Muscle of back (tissue), 11 donors: ENCODE results near the gene NR0B1. TPM values are rescaled to one million over a fixed set of nuclear protein-coding genes. Genes with fewer than 3 reads are reported as not detected.

Experiments
- DNase-seq, 3 donors: peaks; one replicate each; pipeline versions ENCODE4 v3.0.0 to v3.0.0-alpha.2; 2013
- polyA plus RNA-seq, 10 donors: library from polyadenylated mRNA; unstranded; fragments of 120-200 nt; gene quantifications; one replicate each; pipeline ENCODE4 v1.2.1, GENCODE V29; 2013; ENCODE audit not compliant: insufficient read length in 10 of 10

Gene NR0B1
- polyA plus RNA-seq, 10 donors: 0.12 to 0.52 (median 0.22) TPM

DNA sequence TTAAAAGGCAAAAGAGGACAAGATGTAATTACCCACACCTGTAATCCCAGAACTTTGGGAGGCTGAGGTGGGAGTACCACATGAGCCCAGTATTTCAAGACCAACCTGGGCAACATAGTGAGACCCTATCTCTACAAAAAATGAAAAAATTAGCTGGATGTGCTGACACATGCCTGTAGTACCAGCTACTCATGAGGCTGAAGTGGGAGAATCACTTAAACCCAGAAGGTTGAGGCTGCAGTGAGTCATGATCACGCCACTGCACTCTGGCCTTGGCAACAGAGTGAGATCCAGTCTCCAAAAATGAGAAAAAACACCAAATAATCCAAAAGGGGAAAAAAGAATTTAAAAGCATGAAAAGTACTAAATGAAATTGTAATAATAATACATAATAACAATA is 30.8 kb downstream of the NR0B1 start:
- no peak for DNase-seq

DNA sequence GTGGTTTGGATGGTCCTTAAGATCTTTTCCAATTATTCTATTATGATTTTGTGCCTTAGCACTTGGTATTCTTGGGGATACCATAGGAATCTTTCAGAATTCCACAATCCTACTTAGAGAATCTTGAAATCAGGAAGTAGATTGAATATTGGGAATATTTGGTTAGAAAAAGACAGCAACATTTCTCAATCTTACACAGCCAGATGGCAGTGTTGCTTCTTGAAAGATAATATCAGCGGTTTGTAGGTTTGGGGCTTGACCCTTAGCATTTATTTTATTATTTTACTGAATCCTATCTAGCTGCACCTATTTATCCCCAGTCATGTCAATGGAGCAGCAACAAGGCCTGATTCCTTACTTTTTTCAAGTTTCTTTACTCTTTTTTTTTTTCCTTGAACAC is 33.7 kb downstream of the NR0B1 start:
- peak in 2 of 3 donors; percentile 2 to 6 for DNase-seq

DNA sequence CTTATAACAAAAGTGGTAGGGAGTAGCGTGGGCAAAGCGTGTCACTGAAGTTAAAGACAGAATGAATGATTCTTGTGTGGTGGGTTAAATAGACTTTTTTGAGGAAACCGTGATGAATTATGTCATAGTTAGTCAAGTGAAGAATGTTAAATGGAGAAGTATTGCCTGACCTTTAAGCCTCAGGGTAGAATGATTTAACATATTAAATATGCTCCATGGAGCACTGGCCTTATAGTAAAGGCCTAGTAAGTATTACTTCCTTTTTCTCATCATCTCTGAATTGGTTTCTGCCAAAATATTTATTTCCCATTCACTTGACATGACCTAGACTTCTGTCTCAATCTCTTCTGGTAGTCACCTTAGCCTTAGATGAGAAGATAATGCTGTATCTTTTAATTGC is 38.6 kb downstream of the NR0B1 start:
- no peak for DNase-seq

DNA sequence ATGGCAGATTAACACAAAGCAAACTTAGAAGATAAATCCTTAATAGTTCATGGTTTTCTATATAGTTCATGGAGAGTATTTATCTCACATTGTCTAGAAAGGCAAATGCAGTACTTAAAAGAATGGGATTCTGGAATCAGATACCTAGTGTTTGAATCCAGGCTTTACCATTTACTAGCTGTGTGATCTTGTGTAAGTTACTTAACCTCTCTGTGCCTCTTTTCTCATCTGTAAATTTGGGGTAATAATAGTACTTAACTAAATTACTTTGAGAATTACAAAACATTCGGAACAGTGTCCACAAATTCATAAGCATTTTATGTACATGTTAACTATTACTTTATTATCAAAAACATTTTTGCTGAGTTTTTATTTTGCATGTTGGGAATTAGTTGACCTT is 46.4 kb downstream of the NR0B1 start:
- no peak for DNase-seq

DNA sequence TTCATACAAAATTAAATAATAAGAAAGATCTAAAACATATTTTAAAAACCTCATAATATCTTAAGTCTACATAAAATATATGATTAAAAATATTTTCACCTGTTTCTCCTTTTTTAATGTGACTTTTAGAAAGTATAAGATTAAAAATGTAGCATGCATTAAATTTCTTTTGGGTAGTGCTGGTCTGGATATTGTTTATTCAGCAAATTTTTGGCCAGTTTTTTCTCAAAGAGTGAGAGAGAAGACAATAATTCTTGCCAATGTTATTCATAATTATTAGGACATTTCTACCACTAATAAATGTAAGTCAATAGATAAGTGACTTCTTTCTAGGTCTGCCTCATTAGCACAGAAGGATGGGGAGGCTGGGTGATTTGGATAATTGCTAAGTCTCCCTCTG is 48.2 kb downstream of the NR0B1 start:
- DNase-seq: no peak

DNA sequence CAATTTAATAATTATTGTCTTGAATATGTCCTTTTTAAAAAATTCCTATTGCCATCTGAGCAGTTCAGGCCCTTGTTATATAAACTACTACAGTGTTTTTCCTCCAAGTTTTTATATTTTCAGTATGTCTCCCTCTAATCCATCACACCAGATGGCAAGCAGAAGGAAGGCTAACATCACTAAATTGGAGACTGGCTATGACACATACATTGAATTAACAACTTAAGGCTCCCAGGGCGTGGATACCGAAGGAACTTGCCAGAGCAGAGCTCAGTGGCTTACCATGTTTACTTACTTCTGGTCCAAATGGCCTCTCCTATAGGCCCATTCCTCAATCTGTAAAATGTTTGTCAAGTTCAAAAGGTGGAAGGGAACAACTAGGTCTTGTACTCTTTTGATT is 49.3 kb downstream of the NR0B1 start:
- no peak for DNase-seq

Other genes with a start within 250 kb of the NR0B1 start
- gene MAGEB2, start 93.8 kb downstream of the NR0B1 start, polyA plus RNA-seq: under 1 TPM in 2 of 10 donors, not detected in 8; 0.08 to 0.12 TPM
- gene MAGEB3, start 78.7 kb downstream of the NR0B1 start, polyA plus RNA-seq: not detected
- gene MAGEB4, start 67.4 kb downstream of the NR0B1 start, polyA plus RNA-seq: not detected
- under 1 TPM in 1 of 10 donors, not detected in 9; 0.12 TPM for gene MAGEB1, start 62.2 kb downstream of the NR0B1 start, polyA plus RNA-seq